HepG2 (cell line): ENCODE measurements around the gene RBM45. TPM values are rescaled to one million over a fixed set of nuclear protein-coding genes. Genes with fewer than 3 reads are reported as not detected.

Experiments used
- CBFB ChIP-seq: sonication (generic); formaldehyde crosslinking; IDR thresholded peaks from 2 replicates; pipeline ENCODE4 v1.4.0; 2020; ENCODE audit warnings: missing genetic modification reagents
- CCAR2 ChIP-seq: fragments of 200-400 bp; formaldehyde crosslinking; optimal IDR thresholded peaks from 2 replicates; pipeline ENCODE3; 2018; ENCODE audit warnings: low read depth, mild to moderate bottlenecking, low read length, moderate library complexity
- EED ChIP-seq: sonication (generic); formaldehyde crosslinking; IDR thresholded peaks from 2 replicates; pipeline ENCODE4 v1.5.0; 2020; ENCODE audit warnings: mild to moderate bottlenecking, missing genetic modification reagents
- FUBP1 ChIP-seq: sonication (generic); formaldehyde crosslinking; IDR thresholded peaks from 2 replicates; pipeline ENCODE4 v1.5.1; 2020; ENCODE audit warnings: missing genetic modification reagents, mild to moderate bottlenecking, borderline replicate concordance
- MED8 ChIP-seq: sonication (generic); formaldehyde crosslinking; IDR thresholded peaks from 2 replicates; pipeline ENCODE4 v1.8.1; 2023; ENCODE audit warnings: mild to moderate bottlenecking, missing genetic modification reagents; ENCODE audit not compliant: insufficient replicate concordance
- NR0B2 ChIP-seq: sonication (generic); formaldehyde crosslinking; IDR thresholded peaks from 2 replicates; pipeline ENCODE4 v1.4.0; 2020; ENCODE audit warnings: mild to moderate bottlenecking, missing genetic modification reagents
- ONECUT2 ChIP-seq: sonication (generic); formaldehyde crosslinking; IDR thresholded peaks from 2 replicates; pipeline ENCODE4 v1.4.0; 2020; ENCODE audit warnings: missing genetic modification reagents
- PBX3 ChIP-seq: sonication (generic); formaldehyde crosslinking; IDR thresholded peaks from 2 replicates; pipeline ENCODE4 v1.8.1; 2023; ENCODE audit warnings: missing genetic modification reagents, inconsistent platforms, borderline replicate concordance
- PLRG1 ChIP-seq: fragments of 450-650 bp; conservative IDR thresholded peaks from 2 replicates; pipeline ENCODE4 v1.6.1; 2016
- SNAPC2 ChIP-seq: sonication (generic); formaldehyde crosslinking; IDR thresholded peaks from 2 replicates; pipeline ENCODE4 v1.8.1; 2022; ENCODE audit warnings: mild to moderate bottlenecking, missing genetic modification reagents
- TERF1 ChIP-seq: sonication (generic); formaldehyde crosslinking; IDR thresholded peaks from 2 replicates; pipeline ENCODE4 v1.8.0; 2022; ENCODE audit warnings: mild to moderate bottlenecking, missing genetic modification reagents, moderate library complexity
- ZNF34 ChIP-seq: sonication (generic); formaldehyde crosslinking; IDR thresholded peaks from 2 replicates; pipeline ENCODE4 v1.4.0; 2020; ENCODE audit warnings: mild to moderate bottlenecking, missing genetic modification reagents, borderline replicate concordance
- ZNF441 ChIP-seq: sonication (generic); formaldehyde crosslinking; IDR thresholded peaks from 2 replicates; pipeline ENCODE4 v1.7.0; 2021; ENCODE audit warnings: missing genetic modification reagents, borderline replicate concordance
- ZNF580 ChIP-seq: IDR thresholded peaks from 2 replicates; pipeline ENCODE4 v1.6.1; 2016; ENCODE audit warnings: low read depth, borderline replicate concordance
- ZNF761 ChIP-seq: sonication (generic); formaldehyde crosslinking; conservative IDR thresholded peaks from 2 replicates; pipeline ENCODE4 v1.4.0; 2020; ENCODE audit warnings: mild to moderate bottlenecking, missing genetic modification reagents
- polyA plus RNA-seq, 8 experiments: library from polyadenylated mRNA; depleted of rRNA in 3 of 8; stranded (reverse) in 7 of 8; unstranded in 1 of 8; fragments of >200 nt; fragmentation: Illumina TruSeq in 4 of 8; extraction: Trizol in 4 of 8; gene quantifications; 2 replicates each; pipeline versions ENCODE4 v1.2.1 to v1.2.3, GENCODE V29; 2011 to 2016; ENCODE audit warnings: low read depth in 4 of 8, missing spikeins in 1 of 8, mixed read lengths in 1 of 8; ENCODE audit not compliant: insufficient read depth in 1 of 8
- total RNA-seq, 5 experiments: library from RNA; depleted of rRNA; stranded (reverse); fragments of >200 nt; fragmentation: Illumina TruSeq; extraction: Trizol; gene quantifications; 2 replicates each; pipeline ENCODE4 v1.2.3, GENCODE V29; 2016; ENCODE audit warnings: low read depth in 1 of 5
- TF ChIP-seq, protein P1 (sequence below): sonication (generic); formaldehyde crosslinking; conservative IDR thresholded peaks from 2 replicates; pipeline ENCODE4 v1.8.0; 2022; ENCODE audit warnings: missing genetic modification reagents
- TF ChIP-seq, protein P2 (sequence below): sonication (generic); formaldehyde crosslinking; IDR thresholded peaks from 2 replicates; pipeline ENCODE4 v1.8.1; 2023; ENCODE audit warnings: mild to moderate bottlenecking, moderate library complexity, missing genetic modification reagents
- TF ChIP-seq, protein P3 (sequence below): sonication (generic); formaldehyde crosslinking; IDR thresholded peaks from 2 replicates; pipeline ENCODE4 v1.9.0; 2021; ENCODE audit warnings: missing genetic modification reagents, mild to moderate bottlenecking, borderline replicate concordance

RBM45 gene
- total and polyA plus RNA-seq, 2 of the 13 experiments (the other 11 are each of a cell fraction or from before 2014, with no cell fraction given): 5.7 to 25.2 TPM

DNA sequence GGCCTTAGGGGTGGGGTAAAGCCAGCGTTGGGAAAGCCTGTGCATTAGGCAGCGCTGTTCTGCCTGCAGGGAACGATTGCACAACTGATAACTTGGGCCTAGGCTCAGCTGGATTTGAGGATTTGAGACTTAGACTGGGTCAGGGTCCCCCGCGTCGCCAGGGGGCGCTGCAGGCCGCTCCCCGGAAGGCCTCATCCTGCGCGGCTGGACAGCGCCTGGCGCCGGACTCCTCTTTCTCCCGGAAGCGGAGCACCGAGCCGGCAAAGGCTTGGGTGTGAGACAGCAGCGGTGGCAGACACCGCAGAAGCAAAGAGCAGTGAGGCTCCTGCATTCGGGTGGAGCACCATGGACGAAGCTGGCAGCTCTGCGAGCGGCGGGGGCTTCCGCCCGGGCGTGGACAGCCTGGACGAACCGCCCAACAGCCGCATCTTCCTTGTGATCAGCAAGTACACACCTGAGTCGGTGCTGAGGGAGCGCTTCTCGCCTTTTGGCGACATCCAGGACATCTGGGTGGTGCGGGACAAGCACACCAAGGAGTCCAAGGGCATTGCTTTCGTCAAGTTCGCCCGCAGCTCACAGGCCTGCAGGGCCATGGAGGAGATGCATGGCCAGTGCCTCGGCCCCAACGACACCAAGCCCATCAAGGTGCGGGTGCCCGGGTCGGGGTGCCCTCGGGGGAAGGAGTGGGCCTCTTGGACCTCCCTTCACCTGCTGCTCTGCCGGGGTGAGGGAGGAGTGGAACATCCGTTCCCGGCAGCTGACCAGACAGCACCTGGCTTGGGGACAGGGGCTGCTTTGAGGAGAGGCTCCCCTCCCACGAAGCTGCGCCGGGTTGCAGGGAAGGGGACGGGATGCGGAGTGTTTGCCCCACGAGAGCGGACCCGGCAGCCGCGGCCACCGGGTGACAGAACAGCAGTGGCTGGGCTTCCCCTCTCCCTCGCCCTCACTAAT, at the start of gene RBM45 (continued):
- peak; percentile 82 for TF ChIP-seq CCAR2
- peak; percentile 95 for TF ChIP-seq EED
- peak; percentile 90 for TF ChIP-seq NR0B2 (CRISPR knock-in tag)
- TF ChIP-seq ONECUT2: 0 out of 2 replicates have a peak, but pooled peaks have one; percentile 24
- peak; percentile 95 for TF ChIP-seq CBFB (CRISPR knock-in tag)
- TF ChIP-seq, protein P1, sequence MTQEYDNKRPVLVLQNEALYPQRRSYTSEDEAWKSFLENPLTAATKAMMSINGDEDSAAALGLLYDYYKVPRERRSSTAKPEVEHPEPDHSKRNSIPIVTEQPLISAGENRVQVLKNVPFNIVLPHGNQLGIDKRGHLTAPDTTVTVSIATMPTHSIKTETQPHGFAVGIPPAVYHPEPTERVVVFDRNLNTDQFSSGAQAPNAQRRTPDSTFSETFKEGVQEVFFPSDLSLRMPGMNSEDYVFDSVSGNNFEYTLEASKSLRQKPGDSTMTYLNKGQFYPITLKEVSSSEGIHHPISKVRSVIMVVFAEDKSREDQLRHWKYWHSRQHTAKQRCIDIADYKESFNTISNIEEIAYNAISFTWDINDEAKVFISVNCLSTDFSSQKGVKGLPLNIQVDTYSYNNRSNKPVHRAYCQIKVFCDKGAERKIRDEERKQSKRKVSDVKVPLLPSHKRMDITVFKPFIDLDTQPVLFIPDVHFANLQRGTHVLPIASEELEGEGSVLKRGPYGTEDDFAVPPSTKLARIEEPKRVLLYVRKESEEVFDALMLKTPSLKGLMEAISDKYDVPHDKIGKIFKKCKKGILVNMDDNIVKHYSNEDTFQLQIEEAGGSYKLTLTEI: no peak
- peak; percentile 79 for TF ChIP-seq ZNF441 (CRISPR knock-in tag)
- TF ChIP-seq FUBP1 (CRISPR knock-in tag): 0 out of 2 replicates have a peak, but pooled peaks have one; percentile 37
- TF ChIP-seq, protein P2, sequence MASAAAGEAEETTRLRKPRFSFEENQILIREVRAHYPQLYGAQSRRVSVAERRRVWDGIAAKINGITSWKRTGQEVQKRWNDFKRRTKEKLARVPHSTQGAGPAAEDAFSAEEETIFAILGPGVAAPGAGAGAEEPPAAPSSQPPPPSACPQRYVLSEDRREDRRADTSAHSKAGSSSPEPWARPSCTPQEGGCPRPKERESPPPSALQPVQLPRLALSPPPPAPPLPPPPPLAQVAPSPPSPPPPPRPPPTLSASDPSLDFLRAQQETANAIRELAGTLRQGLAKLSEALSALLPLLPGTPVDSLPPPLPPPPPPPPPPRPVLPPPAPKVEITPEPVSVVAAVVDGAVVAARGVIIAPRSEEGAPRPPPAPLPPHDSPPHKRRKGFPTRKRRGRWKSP (CRISPR knock-in tag): peak; percentile 97
- no peak for TF ChIP-seq PLRG1
- TF ChIP-seq, protein P3, sequence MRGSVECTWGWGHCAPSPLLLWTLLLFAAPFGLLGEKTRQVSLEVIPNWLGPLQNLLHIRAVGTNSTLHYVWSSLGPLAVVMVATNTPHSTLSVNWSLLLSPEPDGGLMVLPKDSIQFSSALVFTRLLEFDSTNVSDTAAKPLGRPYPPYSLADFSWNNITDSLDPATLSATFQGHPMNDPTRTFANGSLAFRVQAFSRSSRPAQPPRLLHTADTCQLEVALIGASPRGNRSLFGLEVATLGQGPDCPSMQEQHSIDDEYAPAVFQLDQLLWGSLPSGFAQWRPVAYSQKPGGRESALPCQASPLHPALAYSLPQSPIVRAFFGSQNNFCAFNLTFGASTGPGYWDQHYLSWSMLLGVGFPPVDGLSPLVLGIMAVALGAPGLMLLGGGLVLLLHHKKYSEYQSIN: no peak
- no peak for TF ChIP-seq ZNF34 (CRISPR knock-in tag)
- TF ChIP-seq SNAPC2 (CRISPR knock-in tag): peak; percentile 96
- TF ChIP-seq MED8: no peak
- no peak for TF ChIP-seq PBX3 (CRISPR knock-in tag)
- TF ChIP-seq ZNF580 (CRISPR knock-in tag): peak; percentile 99
- no peak for TF ChIP-seq TERF1 (CRISPR knock-in tag)
- peak; percentile 99 for TF ChIP-seq ZNF761 (CRISPR knock-in tag)
